Ascending aorta (tissue), 2 donors: ENCODE measurements around the gene UGT1A10. TPM values are rescaled to one million over a fixed set of nuclear protein-coding genes. Genes with fewer than 3 reads are reported as not detected.
"Not testable (repeated sequence)": the region's sequence is repeated elsewhere in the genome, so short reads cannot be mapped to it uniquely, and the experiment has no call there.

Experiments used
- DNase-seq, 2 donors: peaks; one replicate each; pipeline ENCODE4 v3.0.0-alpha.2; 2019; ENCODE audit warnings: low spot score in 2 of 2
- H3K27ac ChIP-seq, 2 donors: fragments of 200-600 bp; sonication (generic); one replicate each; pipeline ENCODE4 v1.5.1; 2016 to 2017; ENCODE audit warnings: mild to moderate bottlenecking in 1 of 2
- H3K27me3 ChIP-seq: fragments of 200-600 bp; sonication (generic); one replicate; pipeline ENCODE4 v1.5.1; 2017
- H3K36me3 ChIP-seq, 2 donors: fragments of 200-600 bp; sonication (generic); one replicate each; pipeline ENCODE4 v1.5.1; 2016
- H3K4me1 ChIP-seq, 2 donors: fragments of 200-600 bp; sonication (generic); one replicate each; pipeline ENCODE4 v1.5.1; 2016 to 2017; ENCODE audit warnings: mild to moderate bottlenecking in 1 of 2
- H3K4me3 ChIP-seq, 2 donors: fragments of 200-600 bp; sonication (generic); one replicate each; pipeline ENCODE4 v1.5.1; 2016 to 2017; ENCODE audit warnings: mild to moderate bottlenecking in 1 of 2
- H3K9me3 ChIP-seq, 2 donors: fragments of 200-600 bp; sonication (generic); one replicate each; pipeline ENCODE4 v1.5.1; 2016
- intact Hi-C: fragments of 100-400 bp; cut with DNase I; formaldehyde crosslinking; loops from one replicate; pipeline ENCODE4 v1.15.1; 2023
- total RNA-seq: library from RNA; depleted of rRNA; stranded (reverse); fragments of >200 nt; gene quantifications from one replicate; pipeline ENCODE4 v1.1.0, GENCODE V29; 2016
- TF ChIP-seq, protein P1 (sequence below), 3 experiments: fragments of 200-600 bp in 2 of 3; fragments of 450-650 bp in 1 of 3; sonication (generic) in 2 of 3; IDR thresholded peaks; one replicate each; pipeline ENCODE4 v1.5.1; 2016 to 2019; ENCODE audit warnings: antibody characterized with exemption in 3 of 3, mild to moderate bottlenecking in 1 of 3, moderate library complexity in 1 of 3

The UGT1A10 gene
- total RNA-seq, 1 donor from 2014 or later: not detected

DNA sequence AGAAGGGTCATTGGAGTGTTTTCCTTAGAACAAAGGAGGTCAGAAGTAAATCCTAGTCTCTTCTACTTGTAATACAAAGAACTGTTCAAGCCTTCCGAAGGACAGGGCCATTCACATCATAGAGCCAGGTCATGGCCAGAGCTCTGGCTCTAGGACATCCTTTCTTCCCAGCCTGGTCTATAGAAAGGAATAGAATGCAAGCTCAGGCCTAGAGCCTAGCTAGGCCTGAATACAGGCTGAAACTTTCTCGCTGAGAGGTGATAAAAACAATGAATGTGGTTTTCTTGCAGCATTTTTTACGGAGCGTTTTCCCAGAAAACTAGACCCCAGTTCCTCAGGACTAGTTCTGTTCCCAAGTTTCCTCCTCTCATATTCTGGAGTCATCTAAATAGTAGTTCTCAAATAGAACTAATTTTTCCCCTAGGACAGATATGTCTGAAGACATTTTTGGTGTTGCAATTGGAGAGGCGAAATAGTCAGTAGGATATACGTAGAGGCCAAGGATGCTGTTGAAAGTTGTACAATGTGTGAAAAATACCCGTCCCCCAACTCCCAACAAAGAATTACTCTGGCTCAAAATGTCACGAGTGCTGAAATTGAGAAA lies 63.3 kb downstream of the UGT1A10 start:
- H3K36me3 ChIP-seq: no peaks in the 10 kb centered on the region
- intact Hi-C loops: no loop called here
- H3K4me1 ChIP-seq: peaks cover 0 to 3% of the 10 kb centered on the region in 2 donors
- no peaks in the 10 kb centered on the region for H3K9me3 ChIP-seq
- no peaks in the 10 kb centered on the region for H3K27me3 ChIP-seq
- TF ChIP-seq, protein P1, sequence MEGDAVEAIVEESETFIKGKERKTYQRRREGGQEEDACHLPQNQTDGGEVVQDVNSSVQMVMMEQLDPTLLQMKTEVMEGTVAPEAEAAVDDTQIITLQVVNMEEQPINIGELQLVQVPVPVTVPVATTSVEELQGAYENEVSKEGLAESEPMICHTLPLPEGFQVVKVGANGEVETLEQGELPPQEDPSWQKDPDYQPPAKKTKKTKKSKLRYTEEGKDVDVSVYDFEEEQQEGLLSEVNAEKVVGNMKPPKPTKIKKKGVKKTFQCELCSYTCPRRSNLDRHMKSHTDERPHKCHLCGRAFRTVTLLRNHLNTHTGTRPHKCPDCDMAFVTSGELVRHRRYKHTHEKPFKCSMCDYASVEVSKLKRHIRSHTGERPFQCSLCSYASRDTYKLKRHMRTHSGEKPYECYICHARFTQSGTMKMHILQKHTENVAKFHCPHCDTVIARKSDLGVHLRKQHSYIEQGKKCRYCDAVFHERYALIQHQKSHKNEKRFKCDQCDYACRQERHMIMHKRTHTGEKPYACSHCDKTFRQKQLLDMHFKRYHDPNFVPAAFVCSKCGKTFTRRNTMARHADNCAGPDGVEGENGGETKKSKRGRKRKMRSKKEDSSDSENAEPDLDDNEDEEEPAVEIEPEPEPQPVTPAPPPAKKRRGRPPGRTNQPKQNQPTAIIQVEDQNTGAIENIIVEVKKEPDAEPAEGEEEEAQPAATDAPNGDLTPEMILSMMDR (IDR thresholded peaks at IDR 0.05): no peak
- H3K4me3 ChIP-seq: no peak overlapping the region
- no peak overlapping the region for H3K27ac ChIP-seq
- DNase-seq: no peak

DNA sequence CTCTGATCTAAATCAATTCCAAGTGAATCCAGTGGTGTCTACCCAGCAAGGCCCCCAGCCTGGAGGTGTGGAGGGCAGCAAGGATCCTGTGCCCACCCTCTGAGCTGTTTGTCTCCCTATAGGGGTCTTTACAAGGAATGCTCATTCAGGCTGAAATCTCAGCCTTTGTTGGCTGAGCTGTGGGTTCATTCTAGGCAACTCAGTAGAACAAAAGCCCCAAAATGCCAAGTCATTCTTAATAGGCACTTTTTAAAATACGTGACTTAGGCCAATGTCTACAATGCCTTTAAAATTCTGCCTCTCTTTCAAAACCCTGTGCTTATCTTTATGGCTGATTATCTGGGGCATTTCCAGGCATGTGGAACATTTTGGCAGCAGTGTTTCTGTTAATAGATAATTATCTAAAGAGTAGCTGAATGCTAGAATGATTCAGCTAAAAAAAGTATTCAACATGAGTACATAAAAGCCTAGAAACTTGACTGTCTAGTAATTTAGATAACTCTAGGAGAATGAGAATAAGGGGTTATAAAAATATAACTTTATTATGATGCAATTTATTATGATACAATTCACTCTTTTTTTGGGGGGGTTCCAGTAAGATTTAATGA lies 63.9 kb downstream of the UGT1A10 start:
- no peaks in the 10 kb centered on the region for H3K9me3 ChIP-seq
- no peak overlapping the region for H3K27ac ChIP-seq
- intact Hi-C loops: no loop called here

DNA sequence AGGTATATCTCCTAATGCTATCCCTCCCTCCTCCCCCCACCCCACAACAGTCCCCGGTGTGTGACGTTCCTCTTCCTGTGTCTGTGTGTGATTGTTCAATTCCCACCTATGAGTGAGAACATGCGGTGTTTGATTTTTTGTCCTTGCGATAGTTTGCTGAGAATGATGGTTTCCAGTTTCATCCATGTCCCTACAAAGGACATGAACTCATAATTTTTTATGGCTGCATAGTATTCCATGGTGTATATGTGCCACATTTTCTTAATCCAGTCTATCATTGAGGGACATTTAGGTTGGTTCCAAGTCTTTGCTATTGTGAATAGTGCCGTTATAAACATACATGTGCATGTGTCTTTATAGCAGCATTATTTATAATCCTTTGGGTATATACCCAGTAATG lies 64.6 kb downstream of the UGT1A10 start:
- H3K4me1 ChIP-seq, H3K36me3 ChIP-seq, intact Hi-C loops, H3K27me3 ChIP-seq, H3K27ac ChIP-seq, DNase-seq, H3K4me3 ChIP-seq, H3K9me3 ChIP-seq: not testable (repeated sequence)

More for the DNA sequence above, 63.9 kb downstream of the UGT1A10 start:
- no peaks in the 10 kb centered on the region for H3K36me3 ChIP-seq
- TF ChIP-seq, protein P1 (IDR thresholded peaks at IDR 0.05): no peak
- peaks cover 0 to 3% of the 10 kb centered on the region in 2 donors for H3K4me1 ChIP-seq
- no peaks in the 10 kb centered on the region for H3K27me3 ChIP-seq
- H3K4me3 ChIP-seq: no peak overlapping the region
- no peak for DNase-seq

DNA sequence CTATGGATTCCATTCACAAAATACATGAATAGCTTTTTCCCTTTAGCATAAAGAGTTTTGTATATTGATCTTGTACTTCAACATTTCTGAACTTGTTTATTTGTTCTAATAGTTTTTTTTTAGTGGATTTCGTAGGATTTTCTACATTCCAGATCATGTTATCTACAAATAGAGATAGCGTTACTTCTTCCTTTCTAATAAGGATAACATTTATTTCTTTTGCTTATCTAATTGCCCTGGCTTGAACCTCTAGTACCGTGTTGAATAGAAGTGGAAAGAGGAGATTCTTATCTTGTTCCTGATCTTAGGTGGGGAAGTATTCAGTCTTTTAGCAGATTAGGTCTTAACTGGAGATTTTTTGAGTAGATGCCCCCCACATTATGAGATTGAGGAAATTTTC lies 66.0 kb downstream of the UGT1A10 start:
- TF ChIP-seq, protein P1 (IDR thresholded peaks at IDR 0.05): no peak
- no peaks in the 10 kb centered on the region for H3K9me3 ChIP-seq
- intact Hi-C loops: no loop called here
- peaks cover 0 to 3% of the 10 kb centered on the region in 2 donors for H3K4me1 ChIP-seq
- H3K27me3 ChIP-seq: no peaks in the 10 kb centered on the region
- H3K4me3 ChIP-seq: no peak overlapping the region
- H3K27ac ChIP-seq: no peak overlapping the region
- no peak for DNase-seq
- H3K36me3 ChIP-seq: no peaks in the 10 kb centered on the region

DNA sequence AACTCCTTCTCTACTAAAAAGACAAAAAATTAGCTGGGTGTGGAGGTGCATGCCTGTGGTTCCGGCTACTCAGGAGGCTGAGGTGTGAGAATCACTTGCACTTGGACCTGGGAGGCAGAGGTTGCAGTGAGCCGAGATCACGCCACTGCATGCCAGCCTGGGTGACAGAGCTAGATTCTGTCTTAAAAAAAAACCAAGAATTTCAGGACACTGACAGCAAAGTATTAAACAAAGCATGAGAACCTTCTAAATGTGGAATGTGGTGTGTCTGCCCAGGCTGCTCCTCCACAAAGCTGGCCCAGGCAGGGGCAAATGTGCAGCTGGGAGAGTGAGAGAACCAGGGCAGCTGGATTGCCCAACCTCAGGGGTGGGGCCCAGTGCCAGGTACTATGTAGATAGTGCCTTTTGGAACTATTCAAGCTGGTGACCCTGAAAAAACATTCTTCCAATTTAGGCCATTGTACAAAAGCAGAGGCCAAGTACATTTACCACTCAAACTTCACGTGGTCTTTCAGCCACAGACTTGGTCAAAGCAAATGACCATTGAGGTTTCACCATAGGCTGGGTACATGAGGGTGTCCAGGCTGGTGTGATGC lies 69.8 kb downstream of the UGT1A10 start:
- TF ChIP-seq, protein P1 (IDR thresholded peaks at IDR 0.05): no peak
- intact Hi-C loops: no loop called here

DNA sequence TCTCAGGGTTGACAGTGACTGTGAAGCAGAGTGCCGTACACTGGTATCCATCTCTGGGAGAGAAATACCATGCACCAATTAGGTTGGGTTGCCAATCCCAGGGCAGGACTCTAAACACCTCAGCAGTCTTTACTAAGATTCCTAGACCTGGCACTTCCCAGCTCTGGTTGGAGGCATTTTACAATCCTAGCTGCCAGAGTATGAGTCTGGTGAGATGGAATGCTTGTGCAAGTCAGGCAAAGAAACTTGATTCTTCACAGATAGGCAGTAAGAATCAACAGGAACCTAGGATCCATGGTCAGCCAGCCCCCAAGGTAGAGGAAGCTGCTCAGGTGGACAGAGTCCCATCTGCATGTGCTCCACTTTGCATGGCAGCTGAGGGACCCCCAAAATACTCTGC lies 70.5 kb downstream of the UGT1A10 start:
- Histone ChIP-seq H3K4me1 (no peaks in the 10 kb centered on the region), H3K36me3 (no peaks in the 10 kb centered on the region), H3K4me3 (no peak overlapping the region), H3K9me3 (no peaks in the 10 kb centered on the region), H3K27me3 (no peaks in the 10 kb centered on the region), H3K27ac (no peak overlapping the region)
- intact Hi-C loops: no loop called here
- TF ChIP-seq, protein P1 (IDR thresholded peaks at IDR 0.05): no peak
- no peak for DNase-seq

More for the DNA sequence above, 69.8 kb downstream of the UGT1A10 start:
- Histone ChIP-seq H3K4me1 (no peaks in the 10 kb centered on the region), H3K27me3 (no peaks in the 10 kb centered on the region), H3K9me3 (no peaks in the 10 kb centered on the region), H3K36me3 (no peaks in the 10 kb centered on the region), H3K4me3 (no peak overlapping the region), H3K27ac (no peak overlapping the region)
- DNase-seq: no peak
